GM21825 (cell line): ENCODE results near the gene AOPEP.

Source experiments
- ATAC-seq: cut with Tn5 transposase; IDR thresholded peaks from one replicate; pipeline ENCODE4 v1.9.1; 2021; ENCODE audit warnings: mild to moderate bottlenecking, moderate library complexity; ENCODE audit not compliant: unreplicated experiment

Gene AOPEP

DNA sequence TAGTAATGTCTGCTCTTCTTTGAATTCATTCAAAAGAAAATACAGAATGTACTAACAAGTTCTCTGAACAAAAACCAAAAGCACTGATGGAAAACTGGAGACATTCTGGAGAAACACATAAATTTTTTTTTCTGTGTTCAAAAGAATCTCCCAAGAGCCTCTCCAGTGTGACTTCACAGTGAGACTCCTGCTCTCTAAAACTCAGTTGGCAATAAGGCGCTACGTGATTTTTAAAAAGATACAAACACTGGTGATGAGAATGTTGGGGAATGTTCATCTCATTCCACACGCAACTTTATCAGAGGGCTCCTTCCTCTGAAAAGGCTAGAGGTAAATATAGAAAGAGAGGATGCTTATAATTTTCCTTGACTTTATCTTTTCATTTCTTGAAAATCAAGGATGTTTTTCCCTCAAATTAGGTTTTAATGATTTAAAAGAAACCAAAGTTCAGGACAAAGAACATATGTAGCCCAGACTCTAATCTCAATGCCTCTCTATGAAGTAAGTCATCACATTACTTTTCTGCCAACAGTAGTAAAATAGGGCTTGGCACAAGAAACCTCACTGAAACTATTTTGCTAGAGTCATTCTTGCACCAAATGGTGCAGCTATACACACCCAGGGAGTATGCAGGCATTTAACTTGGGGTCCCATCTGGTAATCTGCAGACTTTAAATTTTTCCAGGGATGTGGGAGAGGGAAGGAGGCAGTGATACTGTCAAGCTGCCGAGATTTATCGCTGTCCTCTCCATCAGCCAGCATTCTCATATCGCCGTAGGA lies 12.9 kb upstream of the AOPEP start:
- ATAC-seq, result no peak

DNA sequence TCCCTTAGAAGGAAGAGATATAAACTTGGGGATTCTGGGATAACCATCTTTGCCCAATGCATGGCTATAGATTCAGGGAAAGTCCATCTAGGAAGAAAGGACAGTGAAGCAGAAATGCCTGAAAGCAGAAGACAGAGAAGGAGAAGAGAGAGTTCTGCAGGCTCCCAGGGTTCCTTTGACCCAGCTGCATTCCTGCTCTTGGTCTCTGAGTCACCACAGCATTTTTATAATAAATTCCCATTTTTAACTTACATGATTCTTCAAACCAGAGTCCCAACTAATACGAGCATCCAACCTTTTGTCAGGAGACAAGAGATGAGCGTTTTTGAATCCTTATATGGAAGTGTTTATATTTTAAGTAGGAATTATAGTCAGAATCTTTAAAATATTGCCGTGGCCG lies 12.0 kb upstream of the AOPEP start:
- no peak for ATAC-seq

DNA sequence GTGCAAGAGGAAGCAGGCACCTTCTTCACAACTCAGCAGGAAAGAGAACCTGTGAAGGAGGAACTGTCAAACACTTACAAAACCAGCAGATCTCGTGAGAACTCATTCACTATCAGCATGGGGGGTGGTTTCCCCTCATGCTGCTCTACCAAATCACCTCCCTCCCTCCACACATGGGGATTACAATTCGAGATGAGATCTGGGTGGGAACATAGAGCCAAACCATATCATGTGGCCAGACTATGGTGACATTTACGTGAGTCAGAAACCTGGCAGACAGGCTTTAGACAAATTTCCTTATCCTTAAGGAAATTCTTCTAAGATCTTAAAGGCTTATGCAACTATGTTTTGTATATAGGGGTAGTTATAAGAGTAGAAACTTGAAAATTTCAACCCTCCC lies 8.7 kb upstream of the AOPEP start:
- no peak for ATAC-seq

DNA sequence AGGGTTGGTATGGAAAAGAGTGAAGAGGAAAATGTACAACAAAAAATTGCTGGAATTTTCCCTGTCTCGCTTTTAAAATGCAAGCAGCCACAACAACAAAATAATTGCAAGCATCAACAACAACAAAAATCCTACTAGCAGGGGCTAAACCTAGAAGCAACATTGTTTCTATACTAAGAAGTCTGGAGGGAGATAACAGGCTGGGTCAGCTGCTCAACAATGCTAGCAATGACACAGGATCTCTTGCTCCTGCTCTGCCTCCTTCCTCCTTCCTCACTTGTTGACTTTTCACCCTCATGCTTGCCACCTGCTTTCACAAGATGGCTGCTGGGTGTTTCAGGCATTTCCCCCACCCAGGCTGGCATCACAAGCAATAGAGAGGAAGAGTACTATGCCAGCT lies 7.6 kb upstream of the AOPEP start:
- ATAC-seq, result no peak

DNA sequence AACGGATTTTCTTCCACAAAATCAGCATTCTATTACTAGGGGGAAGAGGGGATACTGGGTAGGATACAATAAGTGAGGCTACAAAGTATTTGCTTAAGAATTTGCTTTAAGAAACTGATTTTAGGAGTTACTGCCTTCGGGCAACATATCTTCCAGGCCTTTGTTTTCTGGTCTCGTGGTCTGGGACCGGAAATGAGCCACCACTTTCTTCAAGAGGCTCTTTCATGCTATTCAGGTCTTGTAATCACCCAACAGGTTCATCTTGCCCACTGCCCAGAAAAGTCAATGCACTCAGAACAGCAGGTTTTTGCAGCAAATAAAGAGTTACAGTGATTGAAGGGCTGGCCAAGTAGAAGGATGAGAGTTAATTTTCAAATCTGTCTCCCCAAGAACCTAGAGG lies 6.6 kb upstream of the AOPEP start:
- no peak for ATAC-seq

DNA sequence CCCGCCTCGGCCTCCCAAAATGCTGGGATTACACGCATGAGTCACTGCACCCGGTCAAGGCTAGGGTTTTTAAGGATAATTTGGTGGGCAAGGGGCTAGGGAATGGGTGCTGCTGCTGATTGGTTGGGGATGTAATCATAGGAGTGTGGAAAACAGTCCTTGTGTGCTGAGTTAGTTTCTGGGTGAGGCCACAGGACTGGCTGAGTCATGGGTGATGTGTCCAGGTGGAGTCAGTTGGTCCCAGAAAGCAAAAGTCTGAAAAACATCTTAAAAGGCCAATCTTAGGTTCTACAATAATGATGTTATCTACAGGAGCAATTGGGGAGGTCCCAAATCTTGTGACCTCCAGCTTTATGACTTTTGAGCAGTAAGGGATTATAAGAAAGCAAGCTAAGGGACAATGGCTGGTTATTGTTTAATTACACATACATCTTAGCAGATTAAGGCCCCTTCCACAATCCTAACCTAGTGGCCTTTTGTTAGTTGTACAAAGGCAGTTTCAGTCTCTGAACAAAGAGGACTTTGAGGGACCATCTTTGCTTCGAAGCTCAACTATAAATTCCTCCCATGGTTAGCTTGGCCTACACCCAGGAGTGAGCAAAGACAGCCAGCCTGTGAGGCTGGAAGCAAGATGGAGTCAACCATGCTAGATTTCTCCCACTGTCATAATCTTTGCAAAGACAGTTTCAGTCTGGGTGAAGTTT lies 5.5 kb upstream of the AOPEP start:
- ATAC-seq, result no peak

DNA sequence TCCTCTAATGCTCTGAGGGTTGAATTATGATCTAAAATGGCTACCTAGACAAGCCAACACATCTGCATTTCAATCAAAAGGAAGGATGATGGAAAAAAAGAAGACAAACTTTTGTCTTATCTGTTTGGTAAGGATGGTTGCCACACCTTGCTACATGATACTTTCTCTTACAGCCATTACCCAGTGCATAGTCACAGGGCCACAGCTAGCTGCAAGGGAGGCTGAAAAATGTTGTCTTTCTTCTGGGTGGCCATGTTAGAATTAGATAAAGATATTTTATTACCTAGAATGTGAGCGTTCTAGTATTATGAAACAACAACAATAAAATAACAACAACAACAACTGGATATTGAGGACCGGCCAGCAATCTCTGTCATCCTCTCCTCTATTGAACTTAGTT lies 4.7 kb upstream of the AOPEP start:
- no peak for ATAC-seq

DNA sequence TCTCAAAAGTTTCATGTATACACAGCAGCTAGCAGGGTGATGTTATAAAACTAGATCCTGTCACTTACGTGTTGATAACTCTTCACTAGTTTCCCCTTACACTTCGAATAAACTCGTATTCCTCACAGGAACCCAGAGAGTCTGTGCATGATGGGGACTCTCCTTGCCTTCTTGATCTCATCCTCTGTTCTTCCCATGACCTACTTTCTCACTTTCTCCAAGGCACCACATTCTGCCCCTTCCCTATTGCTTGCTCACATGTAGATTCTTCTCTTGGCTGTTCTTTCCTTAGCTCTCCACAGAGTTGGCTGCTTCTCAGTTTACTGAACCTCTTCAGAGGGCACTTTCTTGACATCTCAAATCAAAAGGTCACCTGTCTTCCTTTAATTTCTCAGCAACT lies 1.2 kb upstream of the AOPEP start:
- no peak for ATAC-seq

DNA sequence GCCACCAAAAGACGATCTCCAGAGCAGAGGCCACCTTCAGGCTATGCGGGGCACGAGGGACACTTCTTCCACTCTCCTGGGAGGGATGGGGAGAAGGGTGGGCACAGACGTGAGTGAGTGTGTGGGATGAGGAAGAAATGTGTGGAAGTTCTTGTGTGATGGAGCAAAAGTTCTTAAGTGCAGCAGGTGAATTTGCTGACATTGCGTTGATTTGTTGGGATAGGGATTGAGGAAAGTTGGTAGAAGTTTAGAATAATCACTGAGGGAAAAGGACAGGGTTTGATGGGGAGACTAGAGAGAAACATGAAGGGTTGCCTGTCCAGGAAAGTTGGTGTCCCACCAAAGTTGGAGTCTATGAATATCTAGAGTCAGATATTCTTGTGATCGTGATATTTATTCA lies 2.2 kb downstream of the AOPEP start:
- ATAC-seq, result no peak

DNA sequence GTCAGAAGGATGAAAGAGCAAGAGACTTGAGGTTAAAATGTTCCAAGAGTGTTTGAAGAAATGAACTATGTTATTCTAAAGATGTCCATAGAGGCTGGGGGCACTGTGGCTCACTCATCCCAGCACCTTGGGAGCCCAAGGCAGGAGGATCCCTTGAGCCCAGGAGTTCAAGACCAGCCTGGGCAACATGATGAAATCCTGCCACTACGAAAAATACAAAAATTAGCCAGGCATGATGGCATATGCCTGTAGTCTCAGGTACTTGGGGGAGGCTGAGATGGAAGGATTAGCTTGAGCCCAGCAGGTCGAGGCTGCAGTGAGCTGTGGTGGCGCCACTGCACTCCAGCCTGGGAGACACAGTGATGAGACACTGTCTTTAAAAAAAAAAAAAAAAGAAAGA lies 2.7 kb downstream of the AOPEP start:
- no peak for ATAC-seq

DNA sequence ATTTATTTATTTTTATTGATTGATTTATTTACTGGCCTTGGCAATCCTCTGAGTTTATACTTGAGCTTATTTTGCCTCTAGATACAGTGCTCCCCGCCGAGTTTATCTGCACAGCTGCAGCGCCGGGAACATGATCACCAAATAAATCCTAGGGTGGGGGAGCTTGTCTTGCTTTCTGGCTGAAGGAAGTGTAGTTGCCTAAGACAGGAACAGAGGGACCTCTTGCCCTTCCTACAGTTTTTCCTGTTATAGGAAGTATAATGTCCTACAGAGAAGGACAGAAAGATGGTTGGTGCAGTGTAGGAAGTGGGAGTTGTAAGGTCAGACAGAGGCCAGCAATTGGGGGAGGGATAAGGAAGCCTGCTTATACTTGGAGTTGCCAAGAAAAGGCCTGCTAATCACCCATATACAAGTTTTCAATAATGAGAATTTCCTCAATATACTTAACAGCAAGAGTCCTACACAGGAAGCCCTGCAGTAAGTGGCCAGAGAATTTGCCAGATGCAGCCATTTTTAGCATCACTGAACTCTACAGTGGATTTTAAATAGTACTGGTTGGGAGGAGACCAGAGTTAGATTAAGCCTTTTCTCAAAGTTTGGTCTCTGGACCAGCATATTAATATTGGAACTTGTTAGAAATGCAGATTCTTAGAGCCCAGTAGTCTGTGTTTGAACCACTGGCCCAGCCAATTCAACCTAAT lies 7.7 kb downstream of the AOPEP start:
- ATAC-seq, result no peak

DNA sequence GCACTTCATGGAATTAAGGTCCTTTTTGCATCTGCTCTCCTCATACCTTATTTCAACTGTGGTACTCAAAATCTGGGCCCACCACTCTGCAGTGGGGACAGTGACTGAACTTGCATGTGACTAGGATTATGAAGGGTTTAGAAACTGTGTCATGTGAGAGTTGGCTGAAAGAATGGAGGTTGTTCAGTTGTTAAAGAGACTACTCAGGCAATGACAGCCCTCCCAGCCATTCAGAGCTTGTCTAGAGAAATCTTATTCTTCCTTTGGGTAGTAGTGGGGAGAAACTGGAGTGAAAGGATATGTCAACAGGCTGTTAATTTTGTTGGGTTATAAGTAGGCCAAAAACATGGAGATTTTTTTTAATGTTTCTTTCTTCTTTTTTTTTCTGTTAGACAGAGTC lies 10.3 kb downstream of the AOPEP start:
- no peak for ATAC-seq

DNA sequence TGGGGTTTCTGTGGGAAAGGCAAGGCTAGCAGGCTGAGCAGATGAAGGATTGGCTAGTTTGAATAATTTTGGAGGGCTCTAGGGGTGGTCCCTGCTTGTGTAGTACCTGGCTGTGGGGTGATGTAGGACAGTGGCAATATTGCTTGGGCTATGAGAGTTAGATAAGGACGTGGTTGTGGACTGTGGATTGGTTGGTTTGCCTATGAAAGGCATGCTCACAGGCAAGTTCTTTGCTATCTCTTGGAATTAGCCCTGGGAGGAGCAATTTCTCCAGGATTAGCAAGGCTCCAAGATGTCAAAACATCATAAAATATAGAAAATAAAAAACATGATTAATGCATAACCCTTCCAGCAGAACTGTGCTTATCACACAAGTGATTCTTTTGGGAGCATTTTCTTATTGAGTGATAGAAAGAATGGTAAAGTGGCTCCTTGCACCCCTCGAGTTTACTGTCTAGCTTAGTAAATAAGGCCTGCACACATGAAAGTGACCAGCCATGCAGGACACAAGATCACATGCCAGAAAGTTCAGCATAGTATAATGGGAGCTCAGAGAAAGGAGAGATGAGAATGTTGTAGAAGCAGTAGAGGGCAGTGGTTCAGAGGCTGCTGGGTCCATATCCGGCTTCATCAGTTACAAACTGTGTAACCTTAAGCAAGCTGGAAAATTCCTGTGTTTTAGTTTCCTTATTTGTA lies 13.8 kb downstream of the AOPEP start:
- no peak for ATAC-seq

DNA sequence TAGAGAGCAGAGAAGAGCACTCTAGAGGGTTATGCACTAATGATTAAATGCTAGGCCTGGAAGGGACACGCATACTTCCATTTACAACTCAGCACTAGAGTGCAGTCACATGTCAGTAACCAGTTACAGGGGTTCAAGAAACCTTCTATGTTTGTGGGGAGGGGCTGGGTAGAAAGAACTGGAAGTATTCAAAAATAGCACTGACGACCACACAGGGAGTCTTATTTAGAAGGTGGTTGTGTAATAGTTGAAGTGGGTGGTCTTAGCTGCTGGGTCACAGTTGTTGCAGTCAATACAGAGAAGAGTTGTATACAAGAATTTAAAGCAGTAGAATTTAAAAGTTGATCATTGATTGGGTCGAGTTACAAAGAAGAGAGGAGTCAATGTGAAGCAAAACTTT lies 15.4 kb downstream of the AOPEP start:
- no peak for ATAC-seq

DNA sequence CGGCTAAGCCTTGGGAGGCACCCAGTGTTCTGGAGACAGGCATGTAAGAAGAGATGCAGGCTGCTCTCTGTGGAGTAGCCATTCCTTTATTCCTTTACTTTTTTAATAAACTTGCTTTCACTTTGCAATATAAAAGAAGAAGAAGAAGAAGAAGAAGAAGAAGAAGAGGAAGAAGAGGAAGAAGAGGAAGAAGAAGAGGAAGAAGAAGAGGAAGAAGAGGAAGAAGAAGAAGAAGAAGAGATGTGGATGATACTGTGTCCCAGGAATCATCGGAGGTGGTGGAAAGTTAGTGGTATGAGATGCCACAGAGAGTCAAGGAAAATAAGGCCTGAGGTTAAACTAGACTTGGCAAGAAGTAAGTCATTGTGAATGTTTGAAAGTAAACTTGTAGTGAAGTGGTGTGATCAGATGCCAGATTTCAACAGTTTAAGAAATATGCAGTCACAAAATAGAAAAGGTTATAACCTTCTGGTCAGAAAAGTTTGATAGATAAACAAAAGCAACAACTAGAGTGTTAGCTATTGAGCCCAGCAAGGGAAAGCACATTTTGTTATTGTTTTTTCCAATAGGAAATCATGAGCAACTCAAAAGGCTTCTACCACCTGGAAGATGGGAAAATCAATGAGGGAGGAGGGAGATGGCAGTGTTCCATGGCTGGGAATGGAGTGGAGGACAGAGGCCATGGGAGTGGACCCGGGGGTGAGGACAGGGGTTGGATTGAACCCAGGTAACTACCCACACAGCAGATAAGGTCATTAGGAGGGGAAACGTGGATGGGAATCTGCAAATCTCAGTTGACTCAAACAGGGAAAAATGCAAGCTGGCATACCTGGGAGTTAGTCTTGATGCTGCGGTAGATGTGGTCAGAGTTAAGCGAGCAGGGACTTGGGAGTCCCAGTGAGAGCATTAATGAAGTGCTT lies 16.8 kb downstream of the AOPEP start:
- ATAC-seq, result no peak

DNA sequence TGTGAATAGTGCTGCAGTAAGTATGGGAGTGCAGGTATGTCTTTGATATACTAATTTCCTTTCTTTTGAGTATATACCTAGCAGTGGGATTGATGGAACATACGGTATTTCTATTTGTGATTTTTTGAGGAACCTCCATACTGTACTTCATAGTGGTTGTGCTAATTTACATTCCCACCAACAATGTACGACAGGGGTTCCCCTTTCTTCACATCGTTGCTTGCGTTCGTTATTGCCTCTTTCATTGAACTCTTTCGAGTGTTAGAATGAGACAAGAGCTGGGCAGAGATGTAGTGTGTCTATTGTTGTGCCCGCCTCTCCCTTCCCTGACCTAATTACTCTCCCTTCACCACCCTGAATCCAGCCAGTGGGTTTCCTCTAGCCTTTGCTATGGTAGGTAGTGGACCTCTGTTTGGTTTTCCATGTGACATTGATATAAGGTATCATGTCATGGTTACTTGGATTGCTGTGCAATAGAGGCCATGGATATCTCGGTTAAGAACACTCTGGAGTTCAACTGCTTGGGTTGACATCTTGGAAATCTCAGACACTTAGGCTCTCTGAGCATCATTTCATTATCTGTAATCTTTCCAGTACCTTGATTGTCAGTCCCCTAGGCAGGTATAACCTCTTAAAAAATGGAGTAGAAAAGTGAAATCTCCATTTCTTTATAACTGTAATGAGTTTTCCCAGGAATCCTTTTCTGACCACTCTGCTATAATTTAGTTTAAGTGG lies 19.5 kb downstream of the AOPEP start:
- ATAC-seq, result no peak

DNA sequence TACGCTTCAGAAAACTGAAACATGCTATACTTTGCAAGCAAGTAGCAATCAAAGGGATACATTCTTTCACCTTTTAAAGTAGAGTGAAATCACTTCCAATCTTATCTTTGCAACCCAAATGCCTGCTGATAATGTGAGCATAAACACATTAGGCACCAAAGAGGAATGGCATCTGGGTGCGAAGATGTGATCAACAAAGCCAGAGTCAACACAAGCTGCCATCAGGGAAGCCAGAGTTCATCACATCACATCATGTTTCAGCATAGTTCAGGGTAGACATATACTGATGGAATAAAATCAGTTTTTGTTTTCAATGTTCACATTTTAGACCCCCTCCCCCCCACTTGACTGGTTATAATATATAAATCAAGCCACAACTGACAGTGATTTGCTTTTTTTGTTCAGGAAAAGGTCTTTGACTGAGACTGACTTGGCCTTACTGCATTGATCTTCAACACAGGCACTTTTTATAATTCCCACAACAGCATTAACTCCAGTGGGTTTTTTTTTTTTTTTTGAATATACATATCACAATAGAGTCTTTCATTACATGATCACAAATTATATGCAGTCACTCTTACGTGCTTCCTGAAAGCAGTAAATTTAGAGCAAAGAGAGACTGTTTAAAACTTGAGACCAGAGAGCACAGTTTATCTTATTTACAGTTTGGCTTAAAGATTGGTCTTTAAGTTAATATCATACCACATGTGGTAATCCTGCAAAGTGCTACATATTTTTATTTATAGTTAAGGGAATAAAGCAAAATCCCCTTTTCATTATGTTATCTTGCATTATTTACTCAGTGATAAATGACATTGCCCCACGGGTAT lies 20.3 kb downstream of the AOPEP start:
- ATAC-seq, result no peak

DNA sequence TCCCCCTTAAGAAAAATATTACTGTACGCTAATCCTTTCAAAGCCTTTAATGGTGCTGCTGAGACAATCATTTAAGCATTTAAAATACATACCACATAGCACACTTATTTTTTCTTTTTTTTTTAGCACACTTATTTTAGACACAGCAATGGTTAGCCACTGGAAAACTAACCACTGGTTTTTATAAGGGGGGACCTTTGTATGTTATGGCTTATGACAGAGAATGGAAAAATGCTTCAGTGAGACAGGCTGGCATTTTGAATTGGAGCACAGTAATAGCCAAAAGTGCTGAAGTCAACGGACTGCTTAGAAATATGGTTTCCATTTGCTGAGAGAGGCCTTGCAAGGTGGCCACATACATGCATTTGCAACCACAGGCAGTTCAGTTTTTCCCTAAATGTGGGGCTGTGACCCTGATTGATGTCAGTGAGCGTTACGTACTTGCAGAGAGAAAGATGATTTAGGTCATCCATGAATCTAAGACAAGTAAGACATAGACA lies 28.5 kb downstream of the AOPEP start:
- no peak for ATAC-seq

DNA sequence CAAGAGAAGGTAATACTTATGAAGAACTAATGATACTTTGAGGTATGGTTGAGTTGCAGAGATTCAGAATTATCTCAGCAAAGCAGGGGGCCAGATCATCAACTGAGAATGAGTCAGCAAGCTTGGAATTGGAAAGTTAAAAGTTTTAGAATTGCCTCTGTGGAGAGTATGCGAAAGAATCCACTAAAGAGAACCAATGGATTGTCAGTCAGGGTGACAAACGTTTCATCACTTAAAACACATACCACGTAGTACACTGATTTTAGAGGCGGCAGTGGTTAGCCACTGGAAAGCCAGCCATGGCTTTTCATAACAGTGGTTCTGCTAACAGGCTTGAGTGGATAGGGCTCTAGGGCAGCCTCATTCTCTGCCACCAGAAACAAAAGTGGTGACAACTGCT lies 30.7 kb downstream of the AOPEP start:
- ATAC-seq, result no peak
